HG02642 (cell line): Measurements from ENCODE around the gene ZNFX1.
"Not testable (repeated sequence)": the region's sequence is repeated elsewhere in the genome, so short reads cannot be mapped to it uniquely, and the experiment has no call there.

Source experiments
- ATAC-seq: cut with Tn5 transposase; IDR thresholded peaks from one replicate; pipeline ENCODE4 v1.9.1; 2021; ENCODE audit warnings: mild to moderate bottlenecking; ENCODE audit not compliant: unreplicated experiment, poor library complexity

The ZNFX1 gene

DNA sequence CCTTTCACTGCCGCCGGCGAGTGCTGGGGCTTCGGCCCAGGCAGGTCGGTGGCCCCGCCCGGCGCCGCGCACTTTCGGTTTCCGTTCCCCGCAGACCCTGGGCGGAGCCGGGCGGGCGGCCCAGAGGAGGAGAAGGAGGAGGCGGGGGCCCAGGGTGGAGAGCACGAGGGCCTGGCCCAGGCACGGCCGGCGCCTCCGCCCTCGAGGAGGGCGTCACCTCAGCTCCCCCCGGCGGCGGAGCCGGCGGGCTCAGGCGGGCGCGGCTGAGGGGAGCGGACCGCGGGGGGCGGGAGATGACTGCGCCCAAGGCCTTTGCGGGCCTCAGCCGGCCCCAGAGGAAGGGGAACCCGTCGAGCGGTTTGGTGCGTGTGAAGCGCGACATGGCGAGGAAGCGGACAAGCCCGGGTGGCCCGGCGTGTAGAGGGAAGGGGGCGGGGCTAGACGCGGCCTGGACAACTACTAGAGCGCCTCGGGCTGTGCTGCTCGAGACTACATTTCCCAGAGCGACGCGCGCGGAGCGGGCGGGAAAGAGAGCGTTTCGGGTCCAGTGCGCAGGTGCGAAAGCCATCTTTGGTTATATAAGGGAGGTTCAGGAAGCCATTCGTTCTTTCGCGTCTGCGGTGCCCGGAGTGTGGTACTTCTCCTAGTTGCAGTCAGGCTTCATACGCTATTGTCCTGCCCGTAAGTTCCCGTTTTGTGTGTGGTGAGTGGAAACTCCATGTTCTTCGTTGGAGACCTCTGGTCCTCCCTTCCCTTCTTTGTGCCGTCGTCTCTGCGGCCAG lies at the start of gene ZNFX1:
Gene ZNFX1 (minus strand): TSS at position 22 of the 782 bp plus-strand sequence. CDS start 2,218 bp downstream, outside the sequence.
- peak; percentile 90 for ATAC-seq

DNA sequence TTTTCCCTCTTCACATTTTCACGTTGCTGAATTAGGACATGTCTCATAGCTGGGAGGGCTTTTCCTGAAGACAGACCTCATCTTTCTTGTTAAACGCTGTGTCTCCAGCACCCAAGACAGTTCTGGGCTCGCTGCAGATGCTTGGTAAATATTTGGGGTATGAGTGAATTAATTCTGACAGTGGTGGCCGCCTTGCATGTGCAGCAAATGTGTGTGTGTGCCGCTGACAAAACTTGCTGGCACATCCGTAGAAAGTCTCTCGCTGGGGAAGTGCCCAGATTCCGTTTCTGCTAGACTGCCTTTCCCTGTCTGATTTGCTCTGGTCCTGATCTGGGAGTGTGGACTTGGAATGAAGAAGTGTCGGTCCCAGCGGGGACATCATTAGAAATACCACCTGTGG lies 48.2 kb upstream of the ZNFX1 start:
- no peak for ATAC-seq

DNA sequence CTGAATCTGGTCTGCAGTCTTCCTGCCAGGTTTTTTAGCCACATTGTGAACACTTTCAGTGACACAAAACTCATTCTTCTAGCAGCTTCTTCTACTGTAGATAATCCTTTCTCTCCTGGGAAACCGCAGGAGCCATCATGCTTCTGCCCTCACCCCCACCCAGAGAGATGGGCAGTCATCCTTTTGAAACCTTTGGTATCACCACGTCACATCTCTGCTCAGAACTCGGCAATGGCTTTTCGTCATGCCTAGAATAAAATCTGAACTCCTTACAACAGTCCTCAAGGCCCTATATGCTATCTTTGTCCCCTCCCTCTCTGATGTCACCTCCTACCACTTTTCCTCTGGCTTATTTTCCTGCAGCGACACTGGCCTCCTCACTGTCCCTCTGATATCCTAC lies 46.4 kb upstream of the ZNFX1 start:
- ATAC-seq = no peak

DNA sequence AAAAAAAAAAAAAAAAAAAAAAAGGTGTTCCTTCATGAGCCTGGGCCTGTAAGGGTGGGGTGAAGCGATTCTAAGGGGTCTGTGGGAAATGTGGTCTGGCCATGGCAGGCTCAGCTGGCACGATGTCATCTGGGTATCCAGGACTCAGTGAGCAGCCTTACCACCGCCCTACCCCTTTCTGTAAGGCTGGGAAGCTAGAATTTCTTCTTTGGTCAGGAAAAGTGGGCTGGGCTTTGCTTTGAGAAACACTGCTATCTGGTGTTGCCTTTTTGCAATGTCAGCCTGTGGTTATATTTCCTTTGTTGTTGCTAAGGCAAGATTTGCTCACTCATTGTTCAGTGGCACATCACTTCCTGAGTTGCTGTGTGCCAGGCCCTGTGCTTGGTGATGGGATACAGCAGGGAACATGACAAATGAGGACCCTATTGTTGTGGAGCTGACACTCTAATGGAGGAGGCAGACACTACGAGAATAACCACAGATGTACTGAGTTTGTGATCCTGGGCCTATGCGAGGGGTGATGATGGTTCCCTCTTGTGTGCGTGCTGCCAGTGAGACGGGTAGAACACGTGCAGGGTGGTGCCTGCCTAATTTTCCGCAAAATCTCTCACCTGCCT lies 45.9 kb upstream of the ZNFX1 start:
- no peak for ATAC-seq

DNA sequence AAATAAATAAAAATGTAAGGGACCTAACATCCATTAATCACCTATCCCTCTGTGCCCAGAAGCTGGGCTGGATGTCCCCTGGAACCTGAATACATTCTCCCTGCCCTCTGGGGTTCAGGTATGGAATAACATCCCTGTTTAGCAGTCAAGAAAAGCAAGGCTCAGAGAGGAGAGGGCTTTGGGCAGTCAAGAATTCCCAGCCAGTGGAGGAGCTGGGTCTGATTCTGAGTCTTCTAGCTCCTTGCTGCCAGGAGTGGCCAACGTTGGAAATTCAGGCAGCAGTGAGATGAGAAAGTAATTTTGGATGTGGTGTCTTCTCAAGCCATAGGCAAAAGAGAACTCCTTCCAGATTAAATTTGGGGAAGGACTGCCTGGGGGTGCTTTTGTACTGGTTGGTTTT lies 42.6 kb upstream of the ZNFX1 start:
- ATAC-seq = no peak

DNA sequence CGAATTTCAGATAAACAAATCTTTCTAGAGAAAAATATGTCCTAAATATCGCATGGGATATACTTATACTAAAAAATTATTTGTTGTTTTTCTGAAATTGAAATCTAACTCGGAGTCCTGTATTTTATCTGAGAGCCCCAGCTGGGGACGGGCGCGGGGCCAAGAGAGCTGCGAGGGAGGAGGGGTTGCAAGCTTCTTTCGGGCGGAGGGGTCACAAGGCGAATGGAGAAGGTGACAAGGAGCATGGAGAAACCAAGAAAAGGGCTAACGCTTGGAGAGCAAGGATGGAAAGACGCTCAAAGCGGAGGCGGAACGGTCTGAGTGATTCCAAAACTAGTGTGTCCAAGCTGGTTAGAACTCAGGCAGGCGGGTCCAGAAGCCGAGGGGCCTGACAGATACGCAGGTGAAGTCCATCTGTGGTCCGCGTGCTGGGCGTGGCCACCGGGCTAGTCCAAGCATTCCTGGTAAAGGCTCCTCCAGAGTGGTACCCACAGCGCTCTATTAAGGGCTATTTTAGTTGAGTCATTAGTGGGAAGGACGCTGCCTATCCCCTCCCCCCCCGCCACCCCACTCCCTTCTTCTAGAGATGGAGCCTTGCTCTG lies 41.5 kb upstream of the ZNFX1 start:
- no peak for ATAC-seq

DNA sequence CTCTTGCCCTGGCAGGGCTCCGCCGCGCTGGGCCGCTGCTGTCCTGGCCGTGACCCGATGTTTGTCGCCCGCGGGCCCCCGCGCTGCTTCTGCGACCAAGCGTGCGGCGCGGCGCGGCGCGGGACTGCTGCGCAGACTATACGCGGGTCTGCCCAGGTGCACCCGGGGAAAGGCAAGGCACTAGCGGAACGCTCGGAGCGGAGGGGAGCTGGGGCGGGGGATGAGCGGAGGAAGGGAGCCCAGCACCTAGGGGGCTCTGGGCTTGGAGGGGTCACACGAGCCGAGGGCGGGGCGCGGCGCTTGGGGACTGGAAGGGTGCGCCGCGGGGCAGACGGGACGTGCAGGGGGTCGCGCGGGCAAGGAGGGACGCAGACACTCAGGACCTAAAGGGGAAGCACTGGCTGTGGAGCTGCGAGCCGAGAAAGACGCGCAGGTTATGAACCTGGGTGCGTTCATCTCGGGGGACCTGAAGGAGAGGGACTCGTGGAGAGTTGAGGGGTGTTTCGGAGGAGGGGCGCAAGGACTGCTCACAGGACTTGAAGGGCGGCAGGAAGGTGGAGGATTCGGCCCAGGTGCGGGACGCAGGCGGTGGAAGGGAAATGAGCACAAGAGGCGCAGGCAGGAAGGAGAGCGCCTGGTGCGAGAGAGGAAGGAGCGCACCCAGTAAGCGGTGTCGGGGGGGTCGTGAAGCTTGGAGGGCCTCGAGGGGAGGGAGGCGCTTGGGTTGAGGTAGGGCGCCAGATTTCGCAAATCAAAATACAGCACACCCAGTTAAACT lies 40.8 kb upstream of the ZNFX1 start:
- ATAC-seq = no peak

DNA sequence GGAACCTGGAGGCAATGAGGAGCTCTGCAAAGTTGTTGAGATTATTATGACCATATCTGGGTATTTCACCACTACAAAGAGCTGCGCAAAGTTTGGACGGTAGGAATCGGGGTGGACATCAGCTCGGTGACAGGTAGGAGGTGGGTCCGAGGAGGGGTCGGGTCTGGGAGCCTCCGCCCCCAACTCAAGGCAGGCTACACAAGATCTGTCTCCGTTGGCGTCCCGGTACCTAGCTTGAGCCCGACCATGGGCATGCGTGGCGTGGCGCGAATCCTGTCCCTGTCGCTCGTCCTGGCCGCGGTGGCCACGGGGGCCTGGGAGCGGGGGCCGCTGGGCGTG lies 40.2 kb upstream of the ZNFX1 start:
- no peak for ATAC-seq

DNA sequence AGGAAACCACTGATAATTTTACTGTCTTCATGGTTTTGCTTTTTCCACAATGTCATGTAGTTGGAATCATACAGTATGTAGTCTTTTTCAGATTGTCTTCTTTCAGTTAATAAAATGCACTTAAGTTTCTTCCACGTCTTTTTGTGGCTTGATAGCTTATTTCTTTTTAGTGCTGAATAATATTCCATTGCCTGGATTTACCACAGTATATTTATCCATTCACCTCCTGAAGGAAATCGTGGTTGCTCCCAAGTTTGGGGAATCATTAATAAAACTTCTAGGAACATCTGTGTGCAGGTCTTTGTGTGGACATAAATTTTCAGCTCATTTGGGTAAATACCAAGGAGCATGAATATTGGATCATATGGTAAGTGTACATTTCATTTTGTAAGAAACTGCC lies 38.8 kb upstream of the ZNFX1 start:
- no peak for ATAC-seq

DNA sequence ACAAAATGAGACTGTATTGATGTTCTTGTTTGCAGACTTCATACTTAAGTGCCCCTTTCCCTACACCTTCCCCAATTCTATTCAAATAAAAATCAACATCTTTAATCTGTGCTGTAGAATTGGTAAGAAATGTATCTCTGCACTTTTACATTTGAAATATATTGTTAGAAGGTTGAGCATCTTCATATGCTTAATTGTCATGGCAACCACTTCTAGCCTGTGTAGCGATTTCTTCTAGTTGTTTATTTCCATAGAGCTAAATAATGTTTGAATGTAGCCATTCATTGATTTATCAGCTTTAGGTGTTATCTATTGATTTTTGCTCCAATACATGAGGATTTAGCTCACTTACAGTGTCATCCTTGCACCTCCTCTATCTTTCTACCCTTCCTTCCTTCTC lies 37.7 kb upstream of the ZNFX1 start:
- ATAC-seq = no peak

DNA sequence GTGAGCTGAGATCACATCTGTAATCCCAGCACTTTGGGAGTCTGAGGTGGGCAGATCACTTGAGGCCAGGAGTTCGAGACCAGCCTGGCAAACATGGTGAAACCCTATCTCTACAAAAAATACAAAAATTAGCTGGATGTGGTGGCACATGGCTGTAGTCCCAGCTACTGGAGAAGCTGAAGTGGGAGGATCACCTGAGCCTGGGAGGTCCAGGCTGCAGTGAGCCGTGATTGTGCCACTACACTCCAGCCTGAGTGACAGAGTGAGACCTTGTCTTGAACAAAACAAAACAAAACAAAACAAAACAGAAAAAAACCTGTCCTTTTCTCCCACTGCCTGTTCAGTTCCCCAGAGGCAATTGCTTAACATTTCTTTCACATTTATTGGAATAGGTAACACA lies 36.2 kb upstream of the ZNFX1 start:
- ATAC-seq = not testable (repeated sequence)

DNA sequence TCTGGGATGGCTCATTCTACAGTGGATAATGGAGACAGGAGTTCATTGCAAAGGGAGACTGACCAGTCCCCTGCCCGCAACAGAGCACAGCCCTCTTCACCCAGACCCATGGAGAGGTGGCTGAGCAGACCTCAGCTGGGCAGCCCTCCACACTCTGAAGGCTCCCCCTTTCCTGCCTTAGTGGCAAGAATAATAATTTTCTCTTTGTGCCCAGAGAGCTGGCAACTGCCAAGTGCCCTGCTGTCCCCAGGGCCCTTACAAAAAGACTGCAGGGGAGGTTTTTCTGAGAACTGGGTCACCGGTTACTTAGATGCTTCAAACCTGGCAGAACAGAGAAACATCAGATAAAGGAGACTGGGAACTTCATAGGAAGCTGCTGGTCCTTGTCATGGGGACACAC lies 35.4 kb upstream of the ZNFX1 start:
- no peak for ATAC-seq

DNA sequence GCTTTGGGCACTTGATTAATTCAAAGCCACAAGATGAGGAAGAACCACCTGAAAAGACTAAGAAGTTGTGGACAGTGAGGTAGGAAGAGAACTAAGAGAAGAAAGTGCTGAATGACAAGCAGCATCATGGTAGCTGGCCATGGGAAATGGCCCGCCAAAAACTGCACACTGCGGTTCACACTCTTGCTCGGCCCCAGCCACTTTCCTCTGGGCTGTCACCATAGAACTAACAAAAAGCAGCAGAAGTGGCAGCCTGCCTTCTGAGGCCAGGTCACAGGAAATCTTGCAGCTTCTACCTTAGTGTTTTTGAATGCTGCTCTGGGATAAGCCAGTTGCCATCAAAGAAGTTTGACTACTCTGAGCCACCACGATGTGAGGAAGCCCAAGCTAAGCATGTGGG lies 34.8 kb upstream of the ZNFX1 start:
- no peak for ATAC-seq

DNA sequence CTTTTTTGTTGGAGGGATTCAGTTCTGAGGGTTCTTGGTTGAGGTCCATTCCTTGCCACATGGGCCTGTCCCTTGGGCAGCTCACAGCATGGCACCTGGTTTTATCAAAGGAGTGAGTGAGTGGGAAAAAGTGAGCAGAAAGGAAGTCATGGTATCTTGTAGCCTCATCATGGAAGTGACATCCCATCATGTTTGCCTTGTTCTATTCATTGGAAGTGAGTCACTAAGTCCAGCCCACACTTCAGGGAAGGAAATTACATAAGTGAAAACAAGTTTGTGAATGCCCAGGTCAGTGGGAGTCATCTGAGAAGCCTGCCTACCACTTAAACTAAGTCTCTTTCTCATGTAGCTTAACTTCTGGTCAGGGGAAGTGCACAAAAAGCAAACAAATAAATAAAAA lies 32.8 kb upstream of the ZNFX1 start:
- ATAC-seq = no peak

DNA sequence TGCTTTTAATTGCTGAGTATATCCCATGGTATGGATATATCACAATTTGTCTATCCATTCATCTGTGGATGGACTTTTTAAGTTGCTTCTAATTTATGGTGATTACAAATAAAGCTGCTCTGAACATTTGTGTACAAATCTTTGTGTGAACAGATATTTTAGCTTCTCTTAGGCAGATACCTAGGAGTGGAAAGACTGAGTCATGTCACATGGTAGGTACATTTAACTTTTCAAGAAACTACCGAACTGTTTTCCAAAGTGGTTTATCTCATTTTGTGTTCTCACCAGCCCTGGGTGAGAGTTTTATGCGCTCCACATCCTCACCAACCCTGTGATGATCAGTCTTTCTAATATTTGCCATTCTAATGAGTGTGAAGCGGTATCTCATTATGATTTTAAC lies 31.0 kb upstream of the ZNFX1 start:
- ATAC-seq = no peak

DNA sequence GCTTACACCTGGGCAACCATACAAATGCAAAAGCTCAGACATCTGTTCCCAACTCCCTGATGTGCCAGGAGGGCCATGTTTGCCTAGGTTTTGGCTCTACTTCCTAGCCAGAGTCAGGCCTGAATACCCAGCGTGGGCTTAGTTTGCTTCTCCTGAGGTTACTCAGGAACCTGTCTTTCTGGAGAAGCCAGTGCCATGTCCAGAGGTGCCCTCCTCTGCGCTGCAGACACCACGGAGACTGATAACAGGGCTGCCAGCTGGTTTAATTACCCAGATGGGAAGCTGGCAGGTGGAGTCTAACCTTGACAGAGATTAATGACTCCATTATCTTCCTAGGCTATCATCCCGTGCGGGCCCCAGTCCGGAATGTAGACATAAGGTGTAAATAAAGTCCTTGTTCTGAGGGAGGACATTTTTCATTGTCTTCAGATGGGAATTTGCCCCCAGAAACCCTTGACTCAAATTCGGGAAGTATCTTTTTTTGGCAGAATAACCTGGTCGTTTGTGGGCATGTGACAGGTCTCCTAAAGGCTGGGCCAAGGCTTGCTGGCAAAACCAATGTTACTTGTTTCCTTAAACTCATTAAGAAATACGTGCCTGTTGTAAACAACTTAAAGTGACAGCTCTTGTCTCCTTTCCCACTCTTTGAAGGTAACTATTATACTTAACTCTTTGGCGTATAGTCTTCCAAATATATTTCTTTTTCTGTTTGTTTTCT lies 29.2 kb upstream of the ZNFX1 start:
- ATAC-seq = no peak

DNA sequence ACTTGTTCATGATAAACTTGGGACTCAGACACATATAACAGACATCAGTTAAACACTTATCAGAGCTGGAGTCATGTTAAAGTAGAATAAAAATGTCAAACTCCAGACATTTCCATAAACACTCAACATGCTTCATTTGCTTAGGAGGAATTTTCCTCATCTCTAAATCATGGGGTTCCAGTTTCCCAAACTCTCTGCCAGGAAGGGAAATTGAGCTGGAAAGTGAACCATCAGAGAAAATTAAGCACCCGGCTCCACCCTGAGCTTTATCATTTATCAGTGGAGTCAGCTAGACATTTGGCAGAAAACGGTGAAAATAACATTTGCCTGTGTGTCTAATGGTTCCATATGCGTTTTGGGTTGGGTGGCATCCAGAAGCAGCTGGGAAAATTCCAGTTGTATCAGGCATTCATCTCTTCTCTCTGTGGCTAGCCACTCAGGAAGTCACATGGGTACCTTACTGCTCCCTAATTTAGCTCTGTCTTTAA lies 25.3 kb upstream of the ZNFX1 start:
- ATAC-seq = no peak

DNA sequence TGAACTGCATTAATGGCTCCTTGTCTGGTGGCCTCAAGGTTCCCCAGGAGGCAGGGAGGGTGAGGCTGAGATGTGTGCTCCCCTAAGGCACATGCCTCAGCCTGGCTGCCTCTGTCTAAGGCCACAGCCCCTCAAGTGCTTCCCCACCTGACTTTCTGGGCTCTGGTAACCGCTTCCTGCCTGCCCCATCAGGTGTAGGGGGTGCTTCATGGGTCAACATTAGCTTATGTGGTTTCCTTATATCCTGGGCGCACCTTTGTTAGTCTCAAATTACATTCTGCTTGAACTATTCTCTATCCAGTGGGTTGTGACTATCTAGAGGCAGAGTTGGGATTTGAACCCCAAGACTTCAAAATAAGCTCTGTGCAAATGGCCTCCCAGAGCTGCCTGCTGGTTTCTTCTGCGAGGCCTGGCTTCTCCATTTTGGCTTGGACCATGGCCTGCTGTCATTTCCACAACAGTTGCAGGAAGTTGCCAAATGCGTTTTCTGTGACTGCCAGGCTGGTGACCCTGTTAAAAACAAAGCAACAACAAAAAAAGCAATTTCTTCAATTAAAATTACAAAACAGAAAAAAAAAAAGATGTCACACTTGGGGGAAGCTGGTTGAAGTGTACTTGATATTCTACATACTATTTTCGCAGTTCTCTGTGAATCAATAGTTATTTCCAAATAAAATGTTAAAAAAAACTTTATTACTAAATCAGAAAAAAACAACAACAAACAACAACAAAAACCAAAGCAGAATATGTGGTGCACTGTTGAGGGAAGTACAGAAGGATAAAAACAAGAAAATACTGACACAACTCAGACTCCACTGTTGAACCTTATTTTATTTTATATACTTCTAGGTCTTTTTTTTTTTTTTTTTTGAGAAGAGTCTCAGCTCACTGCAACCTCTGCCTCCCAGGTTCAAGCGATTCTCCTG lies 20.0 kb upstream of the ZNFX1 start:
- ATAC-seq = no peak

DNA sequence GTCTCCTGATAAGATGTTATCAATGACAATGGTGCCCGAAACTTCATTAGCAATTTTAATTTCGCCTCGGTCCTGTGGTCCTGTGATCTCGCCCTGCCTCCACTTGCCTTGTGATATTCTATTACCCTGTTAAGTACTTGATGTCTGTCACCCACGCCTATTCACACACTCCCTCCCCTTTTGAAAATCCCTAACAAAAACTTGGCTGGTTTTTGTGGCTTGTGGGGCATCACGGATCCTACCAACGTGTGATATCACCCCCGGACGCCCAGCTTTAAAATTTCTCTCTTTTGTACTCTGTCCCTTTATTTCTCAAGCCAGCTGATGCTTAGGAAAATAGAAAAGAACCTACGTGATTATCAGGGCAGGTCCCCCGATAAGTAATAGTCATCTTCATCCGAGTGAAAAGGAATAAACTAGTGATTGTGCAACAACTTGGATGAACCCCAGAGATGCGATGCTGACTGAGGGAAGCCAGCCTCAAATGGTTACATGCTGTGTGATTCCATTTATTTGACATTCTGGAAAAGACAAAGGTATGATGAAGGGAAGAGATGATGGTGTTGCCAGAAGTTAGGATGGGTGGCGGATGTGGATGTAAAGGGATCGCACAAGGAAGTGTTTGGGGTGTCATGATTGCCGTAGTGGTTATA lies 16.3 kb upstream of the ZNFX1 start:
- ATAC-seq = not testable (repeated sequence)
